WTC11 (cell line): Measurements from ENCODE around the gene RBM28. TPM values are rescaled to one million over a fixed set of nuclear protein-coding genes. Genes with fewer than 3 reads are reported as not detected.

Experiments used
- ATAC-seq: fragments of 200-7000 bp; cut with Tn5 transposase; 2 replicates; pipeline ENCODE4 v1.10.0; 2021; ENCODE audit warnings: mild to moderate bottlenecking, moderate library complexity
- CTCF ChIA-PET: fragments of 300-600 bp; sonication (Branson Sonifier 250); formaldehyde crosslinking; loops from one replicate; lab custom pipeline; 2021; ENCODE audit warnings: antibody characterized with exemption; lab: Charles Lee
- POLR2A ChIA-PET: fragments of 350-600 bp; sonication (Branson Sonifier 250); formaldehyde crosslinking; loops from one replicate; lab custom pipeline; 2021; ENCODE audit warnings: antibody characterized with exemption; lab: Charles Lee
- DNase-seq: peaks from one replicate; pipeline ENCODE4 v3.0.0; 2021; ENCODE audit warnings: low spot score
- H3K27ac Mint-ChIP-seq: 2 replicates; pipeline ENCODE4 v1.8.0; 2021; ENCODE audit warnings: mixed read lengths
- H3K27me3 Mint-ChIP-seq: 2 replicates; pipeline ENCODE4 v1.8.0; 2021; ENCODE audit warnings: low read depth, mild to moderate bottlenecking, moderate library complexity, mixed read lengths
- H3K36me3 Mint-ChIP-seq: 2 replicates; pipeline ENCODE4 v1.8.0; 2021; ENCODE audit warnings: mixed read lengths
- H3K4me1 Mint-ChIP-seq: 2 replicates; pipeline ENCODE4 v1.8.0; 2022; ENCODE audit warnings: mixed read lengths
- H3K4me3 Mint-ChIP-seq: 2 replicates; pipeline ENCODE4 v1.8.0; 2021; ENCODE audit warnings: mild to moderate bottlenecking, moderate library complexity, mixed read lengths
- H3K9me3 Mint-ChIP-seq: 2 replicates; pipeline ENCODE4 v1.8.0; 2021; ENCODE audit warnings: mixed read lengths
- ELF4 ChIP-seq: sonication (generic); formaldehyde crosslinking; IDR thresholded peaks from 2 replicates; pipeline ENCODE4 v1.8.1; 2022; ENCODE audit warnings: low read depth, mild to moderate bottlenecking, moderate library complexity, missing genetic modification reagents
- ESRRA ChIP-seq: sonication (generic); formaldehyde crosslinking; IDR thresholded peaks from 2 replicates; pipeline ENCODE4 v1.8.1; 2022; ENCODE audit warnings: mild to moderate bottlenecking, missing genetic modification reagents, borderline replicate concordance
- FOXP1 ChIP-seq: sonication (generic); formaldehyde crosslinking; IDR thresholded peaks from 2 replicates; pipeline ENCODE4 v1.8.0; 2022; ENCODE audit warnings: missing genetic modification reagents, mild to moderate bottlenecking, moderate library complexity, borderline replicate concordance
- IRF2 ChIP-seq: sonication (generic); formaldehyde crosslinking; IDR thresholded peaks from 2 replicates; pipeline ENCODE4 v1.8.0; 2022; ENCODE audit warnings: low read depth, missing genetic modification reagents, borderline replicate concordance
- JUN ChIP-seq: sonication (generic); formaldehyde crosslinking; IDR thresholded peaks from 2 replicates; pipeline ENCODE4 v1.8.0; 2023; ENCODE audit warnings: mild to moderate bottlenecking, missing genetic modification reagents
- MYBL2 ChIP-seq: sonication (generic); formaldehyde crosslinking; IDR thresholded peaks from 2 replicates; pipeline ENCODE4 v1.8.1; 2023; ENCODE audit warnings: mild to moderate bottlenecking, moderate library complexity, missing genetic modification reagents
- NFATC4 ChIP-seq: fragments of 250-450 bp; sonication (Bioruptor Pico); IDR thresholded peaks from 2 replicates; pipeline ENCODE4 v1.9.0; 2021; ENCODE audit warnings: mild to moderate bottlenecking
- NR1H2 ChIP-seq: sonication (generic); formaldehyde crosslinking; IDR thresholded peaks from 2 replicates; pipeline ENCODE4 v1.9.0; 2021; ENCODE audit warnings: mild to moderate bottlenecking, moderate library complexity, missing genetic modification reagents
- ZNF121 ChIP-seq: sonication (generic); formaldehyde crosslinking; IDR thresholded peaks from 2 replicates; pipeline ENCODE4 v1.8.0; 2023; ENCODE audit warnings: missing genetic modification reagents
- ZNF396 ChIP-seq: fragments of 250-450 bp; sonication (Bioruptor Pico); IDR thresholded peaks from 2 replicates; pipeline ENCODE4 v1.8.0; 2021; ENCODE audit warnings: mild to moderate bottlenecking, moderate library complexity, borderline replicate concordance
- total RNA-seq: library from RNA; stranded (reverse); gene quantifications from 3 replicates; pipeline ENCODE4 v1.2.3, GENCODE V29; 2021
- TF ChIP-seq, protein P1 (sequence below): sonication (generic); formaldehyde crosslinking; IDR thresholded peaks from 2 replicates; pipeline ENCODE4 v1.8.0; 2022; ENCODE audit warnings: mild to moderate bottlenecking, missing genetic modification reagents
- TF ChIP-seq, protein P2 (sequence below): sonication (generic); formaldehyde crosslinking; IDR thresholded peaks from 2 replicates; pipeline ENCODE4 v1.8.1; 2022; ENCODE audit warnings: low read depth, mild to moderate bottlenecking, moderate library complexity, missing genetic modification reagents, borderline replicate concordance
- TF ChIP-seq, protein P3 (sequence below): sonication (generic); formaldehyde crosslinking; IDR thresholded peaks from 2 replicates; pipeline ENCODE4 v1.8.1; 2023; ENCODE audit warnings: mild to moderate bottlenecking, missing genetic modification reagents
- TF ChIP-seq, protein P4 (sequence below): sonication (generic); formaldehyde crosslinking; IDR thresholded peaks from 2 replicates; pipeline ENCODE4 v1.8.0; 2022; ENCODE audit warnings: mild to moderate bottlenecking, missing genetic modification reagents
- TF ChIP-seq, protein P5 (sequence below): fragments of 250-450 bp; sonication (Bioruptor Pico); IDR thresholded peaks from 2 replicates; pipeline ENCODE4 v1.8.0; 2021; ENCODE audit warnings: mild to moderate bottlenecking
- TF ChIP-seq, protein P6 (sequence below): sonication (generic); formaldehyde crosslinking; IDR thresholded peaks from 2 replicates; pipeline ENCODE4 v1.8.1; 2023; ENCODE audit warnings: mild to moderate bottlenecking, missing genetic modification reagents, borderline replicate concordance

Gene RBM28
- total RNA-seq, 1 experiment from 2014 or later = 66.1 TPM

DNA sequence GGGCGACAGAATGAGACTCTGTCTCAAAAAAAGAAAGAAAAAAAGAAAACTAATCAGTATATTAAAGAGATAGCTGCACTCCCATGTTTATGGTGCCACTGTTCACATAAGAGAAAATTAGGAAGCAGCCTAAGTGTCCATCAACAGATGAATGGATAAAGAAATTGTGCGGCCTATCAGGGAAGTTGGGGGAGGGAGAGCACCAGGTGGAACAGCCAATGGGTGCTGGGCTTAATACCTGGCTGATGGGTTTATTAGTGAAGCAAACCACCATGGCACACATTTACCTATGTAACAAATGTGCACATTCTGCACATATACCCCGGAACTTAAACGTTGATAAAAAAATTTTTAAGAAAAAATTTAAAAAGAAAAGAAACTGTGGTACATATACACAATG lies 26.8 kb upstream of the RBM28 start:
- no peak for DNase-seq
- no peak for ATAC-seq
- Mint-ChIP-seq H3K4me3 (no peak overlapping the region), H3K27me3 (peaks cover 56% of the 10 kb centered on the region), H3K36me3 (no peaks in the 10 kb centered on the region), H3K27ac (no peak overlapping the region), H3K4me1 (no peaks in the 10 kb centered on the region), H3K9me3 (peaks cover 5% of the 10 kb centered on the region)
- POLR2A ChIA-PET = no interaction called here
- CTCF ChIA-PET = no interaction called here
- TF ChIP-seq, protein P1, sequence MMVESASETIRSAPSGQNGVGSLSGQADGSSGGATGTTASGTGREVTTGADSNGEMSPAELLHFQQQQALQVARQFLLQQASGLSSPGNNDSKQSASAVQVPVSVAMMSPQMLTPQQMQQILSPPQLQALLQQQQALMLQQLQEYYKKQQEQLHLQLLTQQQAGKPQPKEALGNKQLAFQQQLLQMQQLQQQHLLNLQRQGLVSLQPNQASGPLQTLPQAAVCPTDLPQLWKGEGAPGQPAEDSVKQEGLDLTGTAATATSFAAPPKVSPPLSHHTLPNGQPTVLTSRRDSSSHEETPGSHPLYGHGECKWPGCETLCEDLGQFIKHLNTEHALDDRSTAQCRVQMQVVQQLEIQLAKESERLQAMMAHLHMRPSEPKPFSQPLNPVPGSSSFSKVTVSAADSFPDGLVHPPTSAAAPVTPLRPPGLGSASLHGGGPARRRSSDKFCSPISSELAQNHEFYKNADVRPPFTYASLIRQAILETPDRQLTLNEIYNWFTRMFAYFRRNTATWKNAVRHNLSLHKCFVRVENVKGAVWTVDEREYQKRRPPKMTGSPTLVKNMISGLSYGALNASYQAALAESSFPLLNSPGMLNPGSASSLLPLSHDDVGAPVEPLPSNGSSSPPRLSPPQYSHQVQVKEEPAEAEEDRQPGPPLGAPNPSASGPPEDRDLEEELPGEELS (CRISPR knock-in tag) = no peak

DNA sequence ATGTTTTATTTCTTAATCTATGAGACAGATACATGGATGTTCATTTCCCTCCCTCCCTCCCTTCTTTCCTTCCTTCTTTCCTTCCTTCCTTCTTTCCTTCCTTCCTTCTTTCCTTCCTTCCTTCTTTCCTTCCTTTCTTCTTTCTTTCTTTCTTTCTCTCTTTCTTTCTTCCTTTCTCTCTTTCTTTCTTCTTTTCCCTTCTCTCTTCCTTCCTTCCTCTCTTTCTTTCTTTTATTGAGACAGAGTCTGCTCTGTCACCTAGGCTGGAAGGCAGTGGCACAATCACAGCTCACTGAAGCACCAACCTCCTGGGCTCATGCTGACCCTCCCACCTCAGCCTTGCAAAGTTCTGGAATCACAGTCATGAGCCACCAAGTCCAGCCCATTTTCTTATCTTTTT lies 23.3 kb upstream of the RBM28 start:
- ChIA-PET CTCF (interaction anchor here (1.5 to 2.9 kb wide), 2 partner anchors 9 to 14 kb away, joined by 3 to 24 read pairs; no protein-coding TSS in a partner anchor), POLR2A (no interaction called here)
- Mint-ChIP-seq H3K36me3 (no peaks in the 10 kb centered on the region), H3K4me1 (peaks cover 4% of the 10 kb centered on the region), H3K4me3 (no peak overlapping the region), H3K27me3 (peaks cover 74% of the 10 kb centered on the region), H3K9me3 (no peaks in the 10 kb centered on the region), H3K27ac (no peak overlapping the region)
- ATAC-seq (no peak), DNase-seq (no peak)
- TF ChIP-seq JUN (CRISPR knock-in tag) (no peak), ZNF396 (CRISPR knock-in tag) (no peak), NFATC4 (CRISPR knock-in tag) (no peak), FOXP1 (CRISPR knock-in tag) (no peak), ZNF121 (CRISPR knock-in tag) (no peak), NR1H2 (no peak), ELF4 (CRISPR knock-in tag) (no peak), MYBL2 (CRISPR knock-in tag) (no peak), ESRRA (CRISPR knock-in tag) (no peak), IRF2 (CRISPR knock-in tag) (no peak)
- TF ChIP-seq, protein P2, sequence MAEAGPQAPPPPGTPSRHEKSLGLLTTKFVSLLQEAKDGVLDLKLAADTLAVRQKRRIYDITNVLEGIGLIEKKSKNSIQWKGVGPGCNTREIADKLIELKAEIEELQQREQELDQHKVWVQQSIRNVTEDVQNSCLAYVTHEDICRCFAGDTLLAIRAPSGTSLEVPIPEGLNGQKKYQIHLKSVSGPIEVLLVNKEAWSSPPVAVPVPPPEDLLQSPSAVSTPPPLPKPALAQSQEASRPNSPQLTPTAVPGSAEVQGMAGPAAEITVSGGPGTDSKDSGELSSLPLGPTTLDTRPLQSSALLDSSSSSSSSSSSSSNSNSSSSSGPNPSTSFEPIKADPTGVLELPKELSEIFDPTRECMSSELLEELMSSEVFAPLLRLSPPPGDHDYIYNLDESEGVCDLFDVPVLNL = no peak
- TF ChIP-seq, protein P3, sequence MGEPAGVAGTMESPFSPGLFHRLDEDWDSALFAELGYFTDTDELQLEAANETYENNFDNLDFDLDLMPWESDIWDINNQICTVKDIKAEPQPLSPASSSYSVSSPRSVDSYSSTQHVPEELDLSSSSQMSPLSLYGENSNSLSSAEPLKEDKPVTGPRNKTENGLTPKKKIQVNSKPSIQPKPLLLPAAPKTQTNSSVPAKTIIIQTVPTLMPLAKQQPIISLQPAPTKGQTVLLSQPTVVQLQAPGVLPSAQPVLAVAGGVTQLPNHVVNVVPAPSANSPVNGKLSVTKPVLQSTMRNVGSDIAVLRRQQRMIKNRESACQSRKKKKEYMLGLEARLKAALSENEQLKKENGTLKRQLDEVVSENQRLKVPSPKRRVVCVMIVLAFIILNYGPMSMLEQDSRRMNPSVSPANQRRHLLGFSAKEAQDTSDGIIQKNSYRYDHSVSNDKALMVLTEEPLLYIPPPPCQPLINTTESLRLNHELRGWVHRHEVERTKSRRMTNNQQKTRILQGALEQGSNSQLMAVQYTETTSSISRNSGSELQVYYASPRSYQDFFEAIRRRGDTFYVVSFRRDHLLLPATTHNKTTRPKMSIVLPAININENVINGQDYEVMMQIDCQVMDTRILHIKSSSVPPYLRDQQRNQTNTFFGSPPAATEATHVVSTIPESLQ (CRISPR knock-in tag) = no peak
- TF ChIP-seq, protein P4, sequence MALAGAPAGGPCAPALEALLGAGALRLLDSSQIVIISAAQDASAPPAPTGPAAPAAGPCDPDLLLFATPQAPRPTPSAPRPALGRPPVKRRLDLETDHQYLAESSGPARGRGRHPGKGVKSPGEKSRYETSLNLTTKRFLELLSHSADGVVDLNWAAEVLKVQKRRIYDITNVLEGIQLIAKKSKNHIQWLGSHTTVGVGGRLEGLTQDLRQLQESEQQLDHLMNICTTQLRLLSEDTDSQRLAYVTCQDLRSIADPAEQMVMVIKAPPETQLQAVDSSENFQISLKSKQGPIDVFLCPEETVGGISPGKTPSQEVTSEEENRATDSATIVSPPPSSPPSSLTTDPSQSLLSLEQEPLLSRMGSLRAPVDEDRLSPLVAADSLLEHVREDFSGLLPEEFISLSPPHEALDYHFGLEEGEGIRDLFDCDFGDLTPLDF (CRISPR knock-in tag) = no peak
- TF ChIP-seq, protein P5, sequence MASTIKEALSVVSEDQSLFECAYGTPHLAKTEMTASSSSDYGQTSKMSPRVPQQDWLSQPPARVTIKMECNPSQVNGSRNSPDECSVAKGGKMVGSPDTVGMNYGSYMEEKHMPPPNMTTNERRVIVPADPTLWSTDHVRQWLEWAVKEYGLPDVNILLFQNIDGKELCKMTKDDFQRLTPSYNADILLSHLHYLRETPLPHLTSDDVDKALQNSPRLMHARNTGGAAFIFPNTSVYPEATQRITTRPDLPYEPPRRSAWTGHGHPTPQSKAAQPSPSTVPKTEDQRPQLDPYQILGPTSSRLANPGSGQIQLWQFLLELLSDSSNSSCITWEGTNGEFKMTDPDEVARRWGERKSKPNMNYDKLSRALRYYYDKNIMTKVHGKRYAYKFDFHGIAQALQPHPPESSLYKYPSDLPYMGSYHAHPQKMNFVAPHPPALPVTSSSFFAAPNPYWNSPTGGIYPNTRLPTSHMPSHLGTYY (CRISPR knock-in tag) = no peak
- TF ChIP-seq, protein P6, sequence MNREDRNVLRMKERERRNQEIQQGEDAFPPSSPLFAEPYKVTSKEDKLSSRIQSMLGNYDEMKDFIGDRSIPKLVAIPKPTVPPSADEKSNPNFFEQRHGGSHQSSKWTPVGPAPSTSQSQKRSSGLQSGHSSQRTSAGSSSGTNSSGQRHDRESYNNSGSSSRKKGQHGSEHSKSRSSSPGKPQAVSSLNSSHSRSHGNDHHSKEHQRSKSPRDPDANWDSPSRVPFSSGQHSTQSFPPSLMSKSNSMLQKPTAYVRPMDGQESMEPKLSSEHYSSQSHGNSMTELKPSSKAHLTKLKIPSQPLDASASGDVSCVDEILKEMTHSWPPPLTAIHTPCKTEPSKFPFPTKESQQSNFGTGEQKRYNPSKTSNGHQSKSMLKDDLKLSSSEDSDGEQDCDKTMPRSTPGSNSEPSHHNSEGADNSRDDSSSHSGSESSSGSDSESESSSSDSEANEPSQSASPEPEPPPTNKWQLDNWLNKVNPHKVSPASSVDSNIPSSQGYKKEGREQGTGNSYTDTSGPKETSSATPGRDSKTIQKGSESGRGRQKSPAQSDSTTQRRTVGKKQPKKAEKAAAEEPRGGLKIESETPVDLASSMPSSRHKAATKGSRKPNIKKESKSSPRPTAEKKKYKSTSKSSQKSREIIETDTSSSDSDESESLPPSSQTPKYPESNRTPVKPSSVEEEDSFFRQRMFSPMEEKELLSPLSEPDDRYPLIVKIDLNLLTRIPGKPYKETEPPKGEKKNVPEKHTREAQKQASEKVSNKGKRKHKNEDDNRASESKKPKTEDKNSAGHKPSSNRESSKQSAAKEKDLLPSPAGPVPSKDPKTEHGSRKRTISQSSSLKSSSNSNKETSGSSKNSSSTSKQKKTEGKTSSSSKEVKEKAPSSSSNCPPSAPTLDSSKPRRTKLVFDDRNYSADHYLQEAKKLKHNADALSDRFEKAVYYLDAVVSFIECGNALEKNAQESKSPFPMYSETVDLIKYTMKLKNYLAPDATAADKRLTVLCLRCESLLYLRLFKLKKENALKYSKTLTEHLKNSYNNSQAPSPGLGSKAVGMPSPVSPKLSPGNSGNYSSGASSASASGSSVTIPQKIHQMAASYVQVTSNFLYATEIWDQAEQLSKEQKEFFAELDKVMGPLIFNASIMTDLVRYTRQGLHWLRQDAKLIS (CRISPR knock-in tag) = no peak
